ENCODE results near the gene HAS3. TPM values are rescaled to one million over a fixed set of nuclear protein-coding genes. Genes with fewer than 3 reads are reported as not detected.
A peak's percentile ranks its signal among the peaks of the same experiment; 100 is the strongest.
"Not testable (repeated sequence)": the region's sequence is repeated elsewhere in the genome, so short reads cannot be mapped to it uniquely, and the experiment has no call there.

The HAS3 gene
- total and polyA plus RNA-seq, 2 donors, result 2.9 to 13.0 TPM

GRCh38 chr16:69115837-69116236 is 10.4 kb downstream of the HAS3 start:
- no peak for DNase-seq (ENCODE audit: extremely low spot score)
- Histone ChIP-seq H3K4me1 (ENCODE audit: insufficient read depth) (no peaks in the 10 kb centered on the region), H3K4me3 (ENCODE audit: low read depth, low read length) (no peak overlapping the region), H3K36me3 (ENCODE audit: insufficient read depth) (no peaks in the 10 kb centered on the region), H3K27ac (ENCODE audit: low read depth) (no peak overlapping the region)
- WGBS, result 56% methylated on average over 1 of the region's 1 CpG

DNA sequence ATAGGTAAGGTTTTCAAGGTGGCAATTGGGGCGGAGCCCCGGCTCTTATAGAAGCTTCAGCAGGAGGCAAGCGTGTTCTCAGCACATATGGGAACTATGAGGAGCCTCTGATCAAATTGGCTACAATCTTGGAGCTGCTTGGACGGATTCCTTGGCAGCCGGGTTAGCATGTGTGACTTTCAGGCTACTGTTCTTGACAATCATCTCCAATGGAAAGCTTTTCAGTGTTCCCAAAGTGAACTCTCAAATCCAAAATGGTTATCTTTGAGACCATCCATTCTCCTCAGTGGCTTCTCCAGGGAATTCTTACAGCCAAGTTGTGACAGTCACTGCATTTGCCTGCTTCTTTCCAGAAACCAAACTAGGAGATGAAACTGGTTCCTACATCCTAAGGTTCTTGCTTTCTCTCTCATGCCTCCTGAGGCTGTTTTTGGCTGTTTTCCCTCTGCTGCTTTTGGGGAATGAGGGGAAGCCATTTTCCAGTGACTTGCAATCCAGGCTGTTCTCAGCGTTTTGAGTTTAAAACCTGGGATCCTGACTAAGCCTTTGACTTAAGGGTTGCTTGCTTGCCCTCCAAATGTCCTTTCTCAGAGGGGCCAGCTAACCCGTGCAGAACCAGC is 10.9 kb downstream of the HAS3 start:
- no peak overlapping the region for H3K4me3 ChIP-seq (ENCODE audit: low read depth, low read length)
- WGBS, result 83% methylated on average over 7 of the region's 7 CpGs
- H3K27ac ChIP-seq (ENCODE audit: low read depth), result no peak overlapping the region
- DNase-seq (ENCODE audit: extremely low spot score), result no peak
- H3K36me3 ChIP-seq (ENCODE audit: insufficient read depth), result peaks cover 2% of the 10 kb centered on the region
- H3K4me1 ChIP-seq (ENCODE audit: insufficient read depth), result no peaks in the 10 kb centered on the region

DNA sequence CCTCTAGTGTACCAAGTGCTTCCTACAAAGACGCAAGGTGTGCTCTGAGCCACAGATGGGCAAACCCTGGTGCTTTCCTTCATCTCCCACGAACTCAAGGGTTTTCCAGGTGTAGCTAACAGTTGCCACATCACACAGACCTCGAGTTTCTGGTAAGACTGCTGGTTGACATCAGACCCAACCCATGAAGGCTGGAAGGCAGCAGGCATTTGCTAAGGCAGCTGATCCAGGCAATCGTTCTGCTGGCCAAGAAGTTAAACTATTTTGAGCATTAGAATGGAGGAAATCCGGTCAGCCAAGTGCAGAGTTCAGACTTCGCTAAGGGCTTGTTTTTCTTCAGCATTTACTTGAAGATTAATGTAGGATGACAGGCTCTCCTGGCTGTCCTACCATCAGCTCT is 11.5 kb downstream of the HAS3 start:
- no peak for DNase-seq (ENCODE audit: extremely low spot score)
- no peak overlapping the region for H3K27ac ChIP-seq (ENCODE audit: low read depth)
- 74% methylated on average over 6 of the region's 6 CpGs for WGBS

DNA sequence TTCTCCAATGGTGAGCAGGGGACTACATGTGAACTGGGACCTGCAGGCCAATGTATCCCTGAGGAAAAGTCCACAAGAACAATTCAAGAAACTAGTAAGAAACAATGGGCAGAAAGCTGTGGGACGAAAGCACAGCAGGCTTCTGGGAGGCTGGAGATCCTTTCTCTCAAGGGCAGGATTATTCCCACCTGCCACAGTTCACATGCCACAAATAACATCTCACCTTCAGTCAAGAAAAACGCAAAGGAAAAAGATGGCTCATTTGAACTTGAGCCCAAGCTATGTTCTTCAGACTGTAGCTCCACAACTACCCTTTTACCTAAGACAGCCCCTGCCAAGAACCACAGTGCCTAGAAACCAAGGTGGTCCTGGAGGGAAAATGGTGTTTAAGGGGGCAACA is 13.0 kb downstream of the HAS3 start:
- Histone ChIP-seq H3K36me3 (ENCODE audit: insufficient read depth) (peaks cover 2% of the 10 kb centered on the region), H3K4me3 (ENCODE audit: low read depth, low read length) (no peak overlapping the region), H3K4me1 (ENCODE audit: insufficient read depth) (no peaks in the 10 kb centered on the region), H3K27ac (ENCODE audit: low read depth) (no peak overlapping the region)
- 96% methylated on average over 2 of the region's 2 CpGs for WGBS
- no peak for DNase-seq (ENCODE audit: extremely low spot score)

More for the DNA sequence above, 11.5 kb downstream of the HAS3 start:
- Histone ChIP-seq H3K4me1 (ENCODE audit: insufficient read depth) (no peaks in the 10 kb centered on the region), H3K4me3 (ENCODE audit: low read depth, low read length) (no peak overlapping the region), H3K36me3 (ENCODE audit: insufficient read depth) (peaks cover 2% of the 10 kb centered on the region)

GRCh38 chr16:69118994-69119393 is 13.5 kb downstream of the HAS3 start:
- no peak for DNase-seq (ENCODE audit: extremely low spot score)
- Histone ChIP-seq H3K27ac (ENCODE audit: low read depth) (no peak overlapping the region), H3K4me3 (ENCODE audit: low read depth, low read length) (no peak overlapping the region), H3K36me3 (ENCODE audit: insufficient read depth) (peaks cover 2% of the 10 kb centered on the region), H3K4me1 (ENCODE audit: insufficient read depth) (no peaks in the 10 kb centered on the region)
- 94% methylated on average over 2 of the region's 2 CpGs for WGBS

DNA sequence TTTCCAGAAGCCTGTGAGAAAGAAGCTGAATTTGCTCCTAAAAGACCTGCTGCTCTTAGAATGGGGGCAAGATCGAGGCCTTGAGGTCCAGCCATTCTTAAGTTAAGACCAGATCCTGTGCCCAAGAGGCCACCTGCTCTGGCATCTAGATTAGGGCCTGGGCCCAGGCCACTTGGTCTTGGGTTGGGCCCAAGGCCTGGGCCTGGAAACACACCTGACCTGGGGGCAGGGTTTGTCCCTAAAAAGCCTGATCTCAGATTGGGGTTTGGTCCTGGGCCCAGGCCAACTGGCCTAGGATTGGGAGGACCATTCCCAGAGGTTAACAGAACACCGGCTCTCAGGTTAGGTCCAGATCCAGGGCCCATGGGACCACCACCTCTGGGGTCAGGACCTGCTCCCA is 14.1 kb downstream of the HAS3 start:
- Histone ChIP-seq H3K27ac (ENCODE audit: low read depth) (no peak overlapping the region), H3K36me3 (ENCODE audit: insufficient read depth) (peaks cover 2% of the 10 kb centered on the region), H3K4me1 (ENCODE audit: insufficient read depth) (no peaks in the 10 kb centered on the region), H3K4me3 (ENCODE audit: low read depth, low read length) (no peak overlapping the region)
- 99% methylated on average over 2 of the region's 2 CpGs for WGBS
- no peak for DNase-seq (ENCODE audit: extremely low spot score)

- Histone ChIP-seq H3K4me3 (ENCODE audit: low read depth, low read length) (no peak overlapping the region), H3K36me3 (ENCODE audit: insufficient read depth) (peaks cover 2% of the 10 kb centered on the region), H3K27ac (ENCODE audit: low read depth) (no peak overlapping the region), H3K4me1 (ENCODE audit: insufficient read depth) (no peaks in the 10 kb centered on the region)
- no peak for DNase-seq (ENCODE audit: extremely low spot score)
- WGBS, result 96% methylated on average over 19 of the region's 19 CpGs
Measured at GRCh38 chr16:69120096-69120664, 14.7 kb downstream of the HAS3 start.

DNA sequence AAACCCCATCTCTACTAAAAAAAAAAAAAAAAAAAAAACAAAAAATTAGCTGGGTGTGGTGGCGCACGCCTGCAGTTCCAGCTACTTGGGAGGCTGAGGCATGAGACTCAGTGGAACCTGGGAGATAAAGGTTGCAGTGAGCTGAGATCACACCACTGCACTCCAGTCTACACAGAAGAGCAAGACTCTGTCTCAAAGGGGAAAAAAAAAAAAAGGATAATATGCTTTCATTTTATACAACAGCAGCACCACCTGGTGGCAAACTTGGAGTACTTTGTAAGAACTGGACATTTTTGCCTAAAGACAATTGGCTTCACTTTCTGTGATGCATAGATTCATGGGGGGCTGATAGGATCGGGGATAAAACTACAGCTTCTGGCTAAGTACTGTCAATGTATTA is 18.5 kb downstream of the HAS3 start:
- Histone ChIP-seq H3K4me1 (ENCODE audit: insufficient read depth) (no peaks in the 10 kb centered on the region), H3K36me3 (ENCODE audit: insufficient read depth) (peaks cover 2% of the 10 kb centered on the region), H3K27ac (ENCODE audit: low read depth) (no peak overlapping the region), H3K4me3 (ENCODE audit: low read depth, low read length) (no peak overlapping the region)
- WGBS, result 84% methylated on average over 3 of the region's 3 CpGs
- DNase-seq (ENCODE audit: extremely low spot score), result peak; percentile 29

DNA sequence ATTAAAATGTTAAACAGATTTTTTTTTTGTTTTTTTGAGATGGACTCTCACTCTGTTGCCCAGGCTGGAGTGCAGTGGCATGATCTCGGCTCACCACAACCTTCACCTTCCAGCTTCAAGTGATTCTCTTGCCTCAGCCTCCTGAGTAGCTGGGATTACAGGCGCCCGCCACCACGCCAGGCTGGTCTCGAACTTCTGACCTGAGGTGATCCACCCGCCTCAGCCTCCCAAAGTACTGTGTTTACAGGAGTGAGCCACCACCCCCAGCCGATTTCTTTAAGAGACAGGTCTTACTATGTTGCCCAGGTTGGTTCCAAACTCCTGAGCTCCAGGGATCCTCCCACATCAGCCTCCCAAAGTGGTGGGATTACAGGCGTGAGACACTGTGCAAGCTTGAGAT is 19.0 kb downstream of the HAS3 start:
- not testable (repeated sequence) for DNase-seq (ENCODE audit: extremely low spot score); H3K36me3 ChIP-seq (ENCODE audit: insufficient read depth)
- 90% methylated on average over 8 of the region's 8 CpGs for WGBS

GRCh38 chr16:69124961-69125360 is 19.5 kb downstream of the HAS3 start:
- not testable (repeated sequence) for DNase-seq (ENCODE audit: extremely low spot score); H3K4me1 ChIP-seq (ENCODE audit: insufficient read depth); H3K36me3 ChIP-seq (ENCODE audit: insufficient read depth); H3K4me3 ChIP-seq (ENCODE audit: low read depth, low read length); H3K27ac ChIP-seq (ENCODE audit: low read depth)
- whole genome bisulfite sequencing, result 96% methylated on average over 14 of the region's 14 CpGs

More for the DNA sequence above, 19.0 kb downstream of the HAS3 start:
- H3K4me3 ChIP-seq (ENCODE audit: low read depth, low read length); H3K27ac ChIP-seq (ENCODE audit: low read depth); H3K4me1 ChIP-seq (ENCODE audit: insufficient read depth): not testable (repeated sequence)

DNA sequence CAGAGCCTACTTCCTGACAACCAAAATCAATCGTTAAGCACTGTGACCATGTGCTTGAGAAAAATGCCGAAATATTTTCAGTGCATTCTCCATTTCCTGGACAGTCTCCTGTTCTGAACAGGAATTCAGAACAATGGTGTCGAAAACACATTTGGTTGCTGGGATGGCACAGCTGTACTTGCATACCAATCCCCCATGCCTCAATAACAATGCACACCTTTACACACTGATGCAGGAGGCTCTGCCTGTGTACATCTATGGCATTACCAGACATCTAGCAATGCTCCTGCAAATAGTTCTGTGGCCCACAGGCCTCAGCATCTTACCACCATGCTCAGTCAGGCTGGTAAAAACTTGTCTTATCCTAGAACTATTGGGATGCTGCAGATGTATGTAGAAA is 20.8 kb downstream of the HAS3 start:
- 86% methylated on average over 3 of the region's 3 CpGs for WGBS
- no peak for DNase-seq (ENCODE audit: extremely low spot score)
- Histone ChIP-seq H3K4me1 (ENCODE audit: insufficient read depth) (no peaks in the 10 kb centered on the region), H3K36me3 (ENCODE audit: insufficient read depth) (no peaks in the 10 kb centered on the region), H3K27ac (ENCODE audit: low read depth) (no peak overlapping the region), H3K4me3 (ENCODE audit: low read depth, low read length) (no peak overlapping the region)

DNA sequence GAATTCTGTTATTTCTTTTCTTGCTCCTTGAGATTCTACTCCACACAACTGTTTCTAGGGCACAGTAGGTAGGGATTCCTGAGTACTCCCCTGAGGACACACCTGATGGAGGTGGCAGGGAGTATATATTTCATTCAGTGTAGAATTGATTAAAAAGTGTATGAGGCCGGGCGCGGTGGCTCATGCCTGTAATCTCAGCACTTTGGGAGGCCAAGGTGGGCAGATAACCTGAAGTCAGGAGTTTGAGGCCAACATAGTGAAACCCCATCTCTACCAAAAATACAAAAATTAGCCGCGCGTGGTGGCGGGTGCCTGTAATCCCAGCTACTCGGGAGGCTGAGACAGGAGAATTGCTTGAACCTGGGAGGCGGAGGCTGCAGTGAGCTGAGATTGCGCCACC is 21.3 kb downstream of the HAS3 start:
- H3K4me3 ChIP-seq (ENCODE audit: low read depth, low read length); H3K27ac ChIP-seq (ENCODE audit: low read depth); H3K4me1 ChIP-seq (ENCODE audit: insufficient read depth); H3K36me3 ChIP-seq (ENCODE audit: insufficient read depth); DNase-seq (ENCODE audit: extremely low spot score): not testable (repeated sequence)
- WGBS, result 98% methylated on average over 10 of the region's 10 CpGs

GRCh38 chr16:69127966-69128510 is 22.6 kb downstream of the HAS3 start:
- Histone ChIP-seq H3K36me3 (ENCODE audit: insufficient read depth) (no peaks in the 10 kb centered on the region), H3K27ac (ENCODE audit: low read depth) (no peak overlapping the region), H3K4me3 (ENCODE audit: low read depth, low read length) (no peak overlapping the region), H3K4me1 (ENCODE audit: insufficient read depth) (no peaks in the 10 kb centered on the region)
- 83% methylated on average over 12 of the region's 12 CpGs for WGBS
- no peak for DNase-seq (ENCODE audit: extremely low spot score)

- Histone ChIP-seq H3K36me3 (ENCODE audit: insufficient read depth) (no peaks in the 10 kb centered on the region), H3K4me3 (ENCODE audit: low read depth, low read length) (no peak overlapping the region), H3K4me1 (ENCODE audit: insufficient read depth) (no peaks in the 10 kb centered on the region)
Measured at GRCh38 chr16:69130461-69130860, 25.0 kb downstream of the HAS3 start.

More at GRCh38 chr16:69130461-69130860, 25.0 kb downstream of the HAS3 start:
- DNase-seq (ENCODE audit: extremely low spot score), result no peak
- WGBS, result 64% methylated on average over 6 of the region's 6 CpGs
- no peak overlapping the region for H3K27ac ChIP-seq (ENCODE audit: low read depth)
